Activated naive CD4-positive, alpha-beta T cell treated with Interleukin-2 at 50 U/mL for 16 hours (primary cell): ENCODE measurements around the gene PLEKHM1.
A peak's percentile ranks its signal among the peaks of the same experiment; 100 is the strongest.

Experiments used
- DNase-seq: peaks from one replicate; pipeline ENCODE4 v3.0.0-alpha.2; 2020

Gene PLEKHM1

DNA sequence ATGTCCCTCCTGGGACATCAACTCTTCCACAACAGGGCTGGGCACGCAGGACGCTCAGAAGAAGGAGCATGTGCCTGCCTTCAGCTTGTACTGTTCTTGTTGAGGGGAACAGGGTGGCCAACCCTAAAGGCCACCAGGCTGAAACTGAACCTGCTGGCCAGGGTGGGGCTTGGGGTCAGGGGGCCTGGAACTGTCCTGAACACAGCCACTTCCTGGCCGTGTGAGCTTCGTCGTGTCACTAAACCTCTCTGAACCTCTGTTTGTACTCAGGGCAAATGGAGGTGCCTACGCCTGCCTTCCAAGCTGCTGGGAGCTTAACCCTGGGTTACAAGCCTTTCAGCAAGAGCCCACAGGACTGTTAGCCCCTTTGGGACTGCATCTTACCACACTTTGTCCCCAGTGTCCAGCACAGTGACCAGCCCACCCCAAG lies 64.5 kb downstream of the PLEKHM1 start:
- no peak for DNase-seq

DNA sequence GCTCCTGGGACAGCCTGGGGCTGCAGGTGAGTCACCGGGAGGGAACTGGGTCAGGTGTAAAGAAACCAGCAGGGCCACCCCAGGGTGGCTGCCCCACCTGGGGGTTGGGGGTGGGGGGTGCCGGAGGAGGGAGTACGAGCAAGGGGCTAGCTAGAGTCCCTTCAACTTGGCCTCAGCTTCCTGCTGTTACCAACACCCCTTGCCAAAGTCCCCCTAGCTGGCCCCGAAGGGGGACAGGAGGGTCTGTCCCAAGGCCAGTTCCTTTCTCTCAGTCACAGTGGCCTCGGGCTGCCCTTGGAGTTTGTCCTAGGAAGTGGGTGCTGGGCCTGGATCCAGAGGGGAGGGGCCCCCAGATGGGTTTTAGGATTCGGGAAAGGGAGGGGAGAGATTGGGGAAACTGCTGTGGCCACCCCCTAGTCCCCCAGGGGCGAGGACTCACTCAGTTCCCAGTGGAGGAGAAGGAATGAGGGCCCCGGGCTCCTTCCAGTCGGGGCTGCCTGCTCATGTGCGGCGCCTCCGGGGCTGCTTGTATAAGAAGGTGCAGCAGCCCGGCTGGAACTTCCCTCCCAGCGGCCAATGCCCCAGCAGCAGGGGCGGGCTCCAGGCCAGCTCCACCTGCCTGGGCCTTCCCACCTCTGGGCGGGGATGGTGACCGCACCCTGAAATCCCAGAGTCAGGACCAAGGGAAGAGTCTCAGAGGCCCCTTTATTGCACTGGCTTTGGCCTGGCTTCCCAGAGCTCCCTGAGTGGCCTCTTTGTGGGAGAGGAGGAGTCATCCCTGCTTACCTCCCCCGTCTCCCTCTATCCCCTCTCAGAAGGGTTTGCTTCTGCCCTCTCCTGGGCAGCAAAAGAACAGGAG lies 65.2 kb downstream of the PLEKHM1 start:
- DNase-seq: no peak

DNA sequence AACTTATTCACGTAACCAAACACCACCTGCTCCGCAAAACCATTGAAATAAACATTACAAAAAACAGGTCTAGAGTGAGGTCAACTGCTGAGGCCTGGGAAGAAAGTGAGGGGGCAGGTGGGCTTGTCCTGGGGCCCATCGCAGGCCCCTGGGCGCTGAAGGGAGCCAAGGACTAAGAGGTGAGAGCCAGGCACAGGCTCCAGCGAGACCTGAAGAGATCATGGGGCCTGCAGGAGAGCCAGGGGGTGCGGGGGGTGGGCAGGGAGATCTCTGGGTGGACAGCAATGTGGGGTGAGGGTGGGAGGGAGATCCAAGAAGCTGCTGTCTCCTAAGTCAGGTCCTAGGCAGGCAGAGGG lies 65.8 kb downstream of the PLEKHM1 start:
- no peak for DNase-seq

DNA sequence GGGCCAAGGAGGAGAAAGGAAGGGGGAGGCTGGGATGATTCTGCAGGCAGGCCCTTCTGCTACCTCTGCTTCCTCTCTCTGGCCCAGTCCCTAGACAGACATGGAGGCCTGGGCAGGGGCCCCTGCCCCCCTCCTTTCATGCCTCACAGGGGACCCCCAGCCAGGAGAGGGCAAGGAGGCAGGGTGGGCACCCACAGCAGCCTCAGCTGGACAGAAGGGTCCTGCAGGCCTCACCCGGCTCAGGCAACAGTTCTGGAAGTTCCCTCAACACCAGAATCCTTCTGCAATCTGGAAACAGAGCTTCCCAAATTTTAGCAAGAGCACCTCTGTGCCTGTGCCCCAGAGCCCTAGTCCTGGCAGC lies 66.6 kb downstream of the PLEKHM1 start:
- no peak for DNase-seq

GRCh38 chr17:45423304-45423974 lies 67.1 kb downstream of the PLEKHM1 start:
- no peak for DNase-seq

DNA sequence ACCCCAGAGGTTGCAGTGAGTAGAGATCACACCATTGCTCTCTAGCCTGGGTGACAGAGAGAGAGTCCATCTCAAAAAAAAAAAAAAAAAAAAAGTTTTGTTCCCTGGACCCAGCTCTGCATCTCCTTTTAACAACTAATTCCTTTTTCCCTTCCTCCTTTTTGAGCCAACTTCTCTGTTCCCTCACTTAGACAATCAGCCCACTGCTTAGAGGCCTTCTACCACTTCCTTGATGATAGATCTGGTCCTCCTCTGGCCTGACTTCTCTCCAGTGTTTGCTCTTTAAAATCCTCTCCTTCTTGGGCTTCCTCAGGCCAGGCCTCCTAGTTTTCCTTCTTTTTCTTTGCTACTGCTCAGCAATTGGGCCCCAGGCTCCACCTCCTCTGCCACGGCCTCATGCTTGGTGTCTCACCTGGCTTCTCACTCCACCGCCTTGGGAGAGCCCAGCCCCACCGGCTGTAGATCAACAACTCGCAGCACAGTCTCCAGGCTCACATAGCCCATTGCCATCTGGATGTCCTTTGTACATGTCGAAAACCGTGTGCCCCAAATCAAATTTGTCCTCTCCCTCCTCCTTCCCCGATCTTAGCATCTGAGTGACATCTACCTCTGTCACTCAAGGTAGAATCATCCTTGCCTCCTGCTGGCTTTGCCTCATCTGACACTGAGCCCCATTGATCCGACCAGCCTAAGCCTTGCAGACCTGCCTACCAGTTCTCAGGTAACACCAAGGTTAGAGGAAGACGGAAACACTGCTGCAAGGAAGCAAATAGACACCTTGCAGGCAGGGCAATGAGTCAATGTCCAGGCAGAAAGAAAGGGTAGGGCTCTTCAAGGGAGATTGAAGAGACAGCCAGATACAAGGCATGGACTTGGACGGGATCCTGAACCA lies 75.3 kb downstream of the PLEKHM1 start:
- DNase-seq: no peak

DNA sequence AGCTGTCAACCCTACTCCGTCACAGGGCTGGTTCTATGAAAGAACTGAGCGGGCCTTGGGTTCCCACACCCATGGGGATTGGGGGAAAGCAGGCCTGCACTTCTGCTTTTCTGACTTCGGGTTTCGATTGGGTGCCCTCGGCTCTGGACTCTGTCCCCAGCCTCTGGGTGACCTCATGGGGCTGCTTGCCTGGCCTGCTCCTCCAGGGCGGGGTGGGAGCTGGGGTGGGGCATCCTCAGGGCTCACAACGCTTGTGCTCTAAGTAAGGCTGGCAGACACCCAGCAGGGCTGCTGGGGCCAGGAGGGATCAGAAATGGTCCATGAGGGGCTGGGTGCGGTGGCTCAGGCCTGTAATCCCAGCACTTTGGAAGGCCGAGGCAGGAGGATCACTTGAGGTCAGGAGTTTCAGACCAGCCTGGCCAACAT lies 77.0 kb downstream of the PLEKHM1 start:
- DNase-seq: no peak

GRCh38 chr17:45411348-45412105 lies 79.0 kb downstream of the PLEKHM1 start:
- no peak for DNase-seq

DNA sequence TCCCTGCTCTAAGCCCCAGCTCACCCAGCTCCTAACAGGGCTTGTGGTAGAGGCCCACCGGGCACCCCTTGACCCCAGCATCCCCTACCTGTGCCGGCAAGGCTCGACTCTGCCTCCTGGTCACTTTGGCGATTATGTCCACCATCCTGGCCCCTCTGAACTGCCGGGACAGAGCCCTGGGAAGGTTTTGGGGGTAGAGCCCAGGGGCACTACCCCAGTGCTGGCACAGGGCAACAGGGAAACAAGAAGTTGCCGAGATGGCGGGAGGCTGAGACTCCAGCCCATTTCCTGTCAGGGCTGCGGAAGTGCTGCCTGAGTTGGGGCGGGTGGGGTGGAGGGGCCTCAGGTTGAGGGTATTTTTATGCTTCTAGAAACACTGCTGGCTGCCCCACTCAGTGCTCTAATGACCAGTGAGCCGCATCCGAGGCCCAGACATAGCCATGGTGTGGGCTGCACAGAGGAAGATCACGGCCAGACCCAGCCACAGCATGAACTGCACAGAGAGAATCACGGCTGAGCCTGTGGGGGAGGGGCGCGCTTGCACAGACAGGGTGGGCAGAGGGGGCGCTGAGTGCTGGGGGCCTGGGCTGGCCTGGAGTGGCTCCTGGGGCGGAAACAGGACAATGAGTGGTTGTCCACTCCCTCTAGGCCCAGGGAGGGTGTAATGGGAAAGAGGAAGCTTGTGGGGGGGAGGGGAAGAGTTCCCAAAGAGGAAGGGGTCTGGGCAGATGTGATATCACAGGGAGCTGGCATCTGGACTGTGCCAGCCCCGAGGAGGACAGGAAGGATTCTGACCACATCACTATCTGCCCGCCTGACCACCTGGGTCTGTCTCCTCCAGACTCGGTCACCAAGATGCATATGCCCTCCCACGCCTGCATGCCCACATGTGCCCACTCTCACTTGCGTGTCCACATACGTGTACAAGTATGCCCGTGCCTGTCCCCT lies 80.1 kb downstream of the PLEKHM1 start:
- peak; percentile 61 for DNase-seq

GRCh38 chr17:45409659-45410076 lies 80.9 kb downstream of the PLEKHM1 start:
- peak; percentile 14 for DNase-seq

DNA sequence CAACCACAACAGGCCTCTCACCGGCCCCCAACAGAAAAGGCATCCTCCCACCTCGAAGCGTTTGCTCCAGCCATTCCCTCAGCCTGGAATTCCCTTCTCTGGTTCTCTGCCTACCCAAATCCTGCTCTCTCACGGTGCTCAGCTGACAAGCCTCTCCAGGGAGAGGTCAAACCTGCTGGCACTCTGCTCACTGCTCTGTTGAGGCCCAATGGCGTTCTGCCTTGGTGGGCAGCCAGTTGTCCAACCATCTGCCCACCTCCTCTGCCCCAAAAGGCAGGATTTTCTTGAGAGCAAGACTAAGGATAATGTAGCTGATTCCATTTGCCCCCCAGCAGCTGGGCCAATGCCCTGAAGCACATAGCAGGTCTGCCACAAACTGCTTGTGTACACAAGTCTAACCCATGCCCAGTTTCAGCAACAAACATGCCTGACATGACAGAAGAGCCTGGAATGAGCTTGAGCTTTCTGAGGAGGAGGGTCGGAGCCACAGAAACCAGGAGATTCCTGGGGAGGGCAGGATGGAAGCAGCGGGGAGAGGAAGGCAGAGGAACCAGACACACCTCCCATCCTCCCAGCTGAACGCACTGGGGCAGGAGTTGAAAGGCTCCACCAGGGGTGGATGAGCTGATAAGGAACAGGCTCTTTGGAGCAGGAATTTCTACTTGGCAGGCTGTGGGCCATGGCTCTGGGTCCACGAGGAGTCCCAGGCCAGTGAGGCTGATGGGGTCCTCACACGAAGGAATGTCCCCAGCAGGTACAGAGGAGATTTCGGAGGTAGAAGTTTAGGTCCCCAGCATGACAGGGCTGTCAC lies 81.7 kb downstream of the PLEKHM1 start:
- no peak for DNase-seq

- no peak for DNase-seq
These were observed 84.4 kb downstream of the PLEKHM1 start for GRCh38 chr17:45406107-45406506.

DNA sequence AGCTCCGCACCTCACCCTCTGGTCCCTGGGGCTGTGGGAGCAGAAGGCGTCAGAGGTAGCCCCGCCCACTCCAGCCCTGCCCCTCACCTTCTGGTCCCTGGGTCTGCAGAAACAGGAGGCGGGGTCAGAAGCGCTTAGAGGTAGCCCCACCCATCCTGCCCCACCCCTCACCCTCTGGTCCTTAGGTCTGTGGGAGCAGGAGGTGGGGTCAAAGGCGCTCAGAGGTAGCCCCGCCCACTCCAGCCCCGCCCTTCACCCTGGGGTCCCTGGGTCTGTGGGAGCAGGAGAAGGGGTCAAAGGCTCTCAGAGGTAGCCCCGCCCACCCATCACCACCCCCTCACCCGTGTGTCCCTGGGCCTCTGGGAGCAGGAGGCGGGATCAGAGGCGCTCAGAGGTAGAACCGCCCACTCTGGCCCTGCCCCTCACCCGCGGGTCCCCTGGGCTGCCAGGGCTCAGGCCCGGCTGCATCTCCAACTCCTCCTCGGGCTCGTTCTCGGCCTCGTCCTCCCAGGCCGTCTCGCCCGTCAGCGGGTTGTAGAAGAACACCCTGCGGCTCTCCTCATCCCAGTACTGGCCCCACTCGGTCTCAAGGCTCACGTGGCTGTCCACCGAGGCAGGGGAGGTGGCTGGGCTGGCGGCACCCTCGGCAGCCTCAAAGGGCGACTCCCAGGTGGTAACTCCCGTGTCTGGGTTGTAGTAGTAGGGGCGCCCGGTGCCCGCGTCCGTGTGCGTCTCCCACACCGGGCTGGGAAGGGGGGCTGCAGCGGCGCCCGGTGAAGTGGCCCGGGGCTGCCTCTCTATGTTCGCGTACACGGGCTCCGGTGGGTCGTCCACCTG lies 85.1 kb downstream of the PLEKHM1 start:
- no peak for DNase-seq

GRCh38 chr17:45404870-45405249 lies 85.7 kb downstream of the PLEKHM1 start:
- no peak for DNase-seq

DNA sequence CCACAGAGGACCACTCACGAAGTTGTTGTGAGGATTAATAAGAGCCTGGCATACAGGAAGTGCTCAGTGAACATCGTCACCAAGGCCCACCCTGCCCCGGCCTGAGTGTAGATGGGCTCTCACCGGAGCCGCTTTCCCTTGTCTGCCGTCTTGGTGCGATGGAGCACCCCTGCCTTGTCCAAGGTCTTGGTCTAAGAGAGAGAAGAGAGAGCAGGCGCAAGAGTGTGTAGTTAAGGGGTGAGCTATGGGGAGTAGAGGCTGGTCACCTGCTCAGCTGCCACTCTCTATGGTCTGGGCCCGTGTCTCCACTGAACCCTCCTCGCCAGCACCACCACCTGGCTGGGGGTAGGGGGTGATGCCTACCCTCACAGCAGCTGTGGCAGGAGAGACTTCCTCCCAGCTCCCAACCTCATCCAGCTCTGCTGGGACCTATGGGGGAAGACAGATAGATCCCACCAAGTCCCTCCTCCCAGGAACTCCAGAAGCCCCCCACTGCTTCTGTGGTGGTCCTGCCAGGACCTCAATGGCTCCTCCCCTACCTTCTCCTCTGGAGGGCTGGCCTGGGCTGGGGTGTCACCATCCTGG lies 86.5 kb downstream of the PLEKHM1 start:
- no peak for DNase-seq

- no peak for DNase-seq
These were observed 87.6 kb downstream of the PLEKHM1 start for GRCh38 chr17:45402916-45403315.

- DNase-seq: no peak
These were observed 91.7 kb downstream of the PLEKHM1 start for GRCh38 chr17:45398800-45399199.

DNA sequence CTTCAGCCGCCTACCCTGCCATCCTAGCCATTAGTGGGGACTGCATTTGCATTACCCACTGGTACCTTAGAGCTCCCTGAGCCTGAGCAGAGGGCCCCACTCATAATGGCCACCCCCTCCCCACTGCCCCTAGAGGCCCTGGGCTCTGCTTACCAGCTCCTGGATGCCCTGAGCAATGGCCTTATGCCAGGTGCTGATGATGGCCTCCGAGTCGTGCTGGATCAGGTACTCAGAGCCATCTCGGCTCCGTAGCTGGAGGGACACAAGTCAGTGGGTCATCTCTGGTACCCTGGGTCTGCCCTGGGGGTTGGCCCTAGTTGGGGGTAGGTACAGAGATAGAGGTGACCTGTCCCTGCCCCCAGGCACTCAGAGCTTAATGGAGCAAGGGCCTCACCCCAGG lies 92.7 kb downstream of the PLEKHM1 start:
- no peak for DNase-seq

GRCh38 chr17:45396496-45397205 lies 93.9 kb downstream of the PLEKHM1 start:
- DNase-seq: no peak
